Epithelial cell of proximal tubule (primary cell): ENCODE data around the gene CARS2. TPM values are rescaled to one million over a fixed set of nuclear protein-coding genes. Genes with fewer than 3 reads are reported as not detected.

Experiments
- DNase-seq: peaks from one replicate; pipeline ENCODE4 v3.0.0-alpha.2; 2011; ENCODE audit warnings: low read depth
- H3K4me3 ChIP-seq: 2 replicates; pipeline ENCODE4 v1.5.1; 2011; ENCODE audit warnings: low read depth, mild to moderate bottlenecking, low read length
- total RNA-seq: library from RNA; depleted of rRNA; stranded (reverse); fragments of >200 nt; gene quantifications from 2 replicates; pipeline ENCODE4 v1.2.3, GENCODE V29; 2015
- TF ChIP-seq, protein P1 (sequence below): conservative IDR thresholded peaks from 2 replicates; pipeline ENCODE4 v1.5.1; 2012; ENCODE audit warnings: low read depth, mild to moderate bottlenecking, low read length

Gene CARS2
- total RNA-seq, 1 donor from 2014 or later, result 28.5 TPM

DNA sequence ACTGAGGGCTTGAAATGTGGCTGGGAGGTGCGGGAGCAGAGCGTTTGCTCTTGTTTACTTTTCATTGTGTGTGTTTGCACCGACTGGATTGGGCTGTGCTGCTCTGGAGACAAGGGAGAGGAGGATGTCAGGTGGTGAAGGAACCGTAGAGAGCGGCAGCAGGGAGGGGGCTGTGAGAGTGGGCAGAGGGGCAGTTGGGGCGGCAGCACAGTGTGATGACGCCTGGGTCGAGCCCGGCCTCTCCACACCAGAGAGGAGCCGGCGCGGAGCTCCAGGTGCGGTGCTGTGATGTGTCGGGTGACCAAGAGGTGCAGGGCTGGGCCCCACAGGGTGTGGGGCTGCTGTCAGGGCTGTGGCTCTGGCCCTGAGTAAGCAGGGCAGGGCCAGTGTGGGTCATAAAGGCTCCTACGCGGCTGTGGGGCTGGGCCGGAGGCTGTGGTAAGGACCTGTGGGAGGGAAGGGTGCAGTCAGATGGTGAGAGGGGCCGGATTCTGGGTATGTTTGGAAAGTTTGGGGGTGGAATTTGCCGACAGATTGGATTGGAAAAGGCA is 80.1 kb downstream of the CARS2 start:
- no peak overlapping the region for H3K4me3 ChIP-seq

DNA sequence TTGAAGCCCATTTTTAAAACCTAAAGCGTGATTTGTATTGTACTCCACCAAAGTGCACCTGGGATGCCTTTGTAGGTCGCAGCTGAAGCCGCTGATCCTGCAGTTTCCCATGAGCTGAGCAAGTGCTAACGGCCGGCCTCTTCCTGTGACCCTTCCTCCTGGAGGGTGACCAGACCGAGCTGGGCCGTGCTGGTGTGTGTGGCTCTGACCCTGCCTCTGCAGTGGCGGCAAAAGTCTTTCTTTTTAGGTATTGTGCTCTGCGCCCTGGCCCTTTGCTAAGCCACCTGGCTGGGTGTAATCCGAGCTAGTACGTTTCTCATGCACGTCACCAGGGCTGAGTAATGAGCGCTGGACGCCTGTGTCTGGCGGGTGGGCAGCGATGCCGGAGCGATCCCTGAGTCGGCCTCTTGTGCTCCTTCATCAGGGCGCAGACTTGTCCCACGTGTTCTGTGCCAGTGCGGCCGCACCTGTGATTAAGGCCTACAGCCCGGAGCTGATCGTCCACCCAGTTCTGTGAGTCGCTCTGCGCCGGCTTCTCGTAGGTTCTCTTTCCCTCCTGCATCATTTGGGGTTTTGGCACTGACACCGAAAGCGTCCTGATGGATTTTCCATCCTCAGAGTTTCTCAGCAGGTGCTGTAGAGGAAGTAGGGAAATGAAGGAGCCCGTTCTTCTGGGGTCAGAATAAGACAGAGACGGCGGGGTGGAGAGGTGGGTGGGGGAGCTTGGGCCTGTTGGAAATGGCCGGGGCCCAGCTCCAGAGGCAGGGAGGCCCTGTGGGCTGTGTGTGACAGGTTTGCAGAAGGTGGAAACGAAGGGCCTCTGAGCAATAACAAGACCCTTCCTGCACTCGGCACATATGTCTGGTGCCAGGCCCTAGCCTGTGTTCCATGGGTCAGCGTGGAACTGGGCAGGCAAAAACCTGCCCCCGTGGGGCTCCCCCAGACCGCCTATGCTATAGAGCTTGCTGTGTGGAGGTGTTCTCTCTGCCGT is 80.9 kb downstream of the CARS2 start:
- no peak overlapping the region for H3K4me3 ChIP-seq
- TF ChIP-seq, protein P1, sequence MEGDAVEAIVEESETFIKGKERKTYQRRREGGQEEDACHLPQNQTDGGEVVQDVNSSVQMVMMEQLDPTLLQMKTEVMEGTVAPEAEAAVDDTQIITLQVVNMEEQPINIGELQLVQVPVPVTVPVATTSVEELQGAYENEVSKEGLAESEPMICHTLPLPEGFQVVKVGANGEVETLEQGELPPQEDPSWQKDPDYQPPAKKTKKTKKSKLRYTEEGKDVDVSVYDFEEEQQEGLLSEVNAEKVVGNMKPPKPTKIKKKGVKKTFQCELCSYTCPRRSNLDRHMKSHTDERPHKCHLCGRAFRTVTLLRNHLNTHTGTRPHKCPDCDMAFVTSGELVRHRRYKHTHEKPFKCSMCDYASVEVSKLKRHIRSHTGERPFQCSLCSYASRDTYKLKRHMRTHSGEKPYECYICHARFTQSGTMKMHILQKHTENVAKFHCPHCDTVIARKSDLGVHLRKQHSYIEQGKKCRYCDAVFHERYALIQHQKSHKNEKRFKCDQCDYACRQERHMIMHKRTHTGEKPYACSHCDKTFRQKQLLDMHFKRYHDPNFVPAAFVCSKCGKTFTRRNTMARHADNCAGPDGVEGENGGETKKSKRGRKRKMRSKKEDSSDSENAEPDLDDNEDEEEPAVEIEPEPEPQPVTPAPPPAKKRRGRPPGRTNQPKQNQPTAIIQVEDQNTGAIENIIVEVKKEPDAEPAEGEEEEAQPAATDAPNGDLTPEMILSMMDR, result no peak
- no peak for DNase-seq

More for the DNA sequence above, 80.1 kb downstream of the CARS2 start:
- DNase-seq, result no peak
- TF ChIP-seq, protein P1, result no peak

DNA sequence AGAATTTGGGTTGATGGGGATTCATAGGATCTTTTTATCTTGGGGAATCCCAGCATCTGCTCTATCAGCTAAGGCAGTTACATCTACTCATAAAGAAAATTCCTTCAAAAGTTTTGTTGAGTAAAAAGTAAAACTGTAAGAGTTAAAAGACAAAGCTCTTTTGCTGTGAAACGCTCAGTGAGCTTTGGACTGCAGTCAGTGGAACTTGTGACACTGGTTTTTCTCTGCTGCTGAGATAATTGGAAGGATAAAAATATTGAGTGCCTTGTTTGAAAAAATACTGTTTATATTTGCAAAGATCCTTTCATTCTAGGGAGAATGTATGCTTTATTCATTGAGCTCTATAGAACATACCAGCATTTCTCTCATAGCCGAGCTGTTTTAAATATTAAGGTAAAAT is 85.3 kb downstream of the CARS2 start:
- TF ChIP-seq, protein P1, result no peak
- no peak for DNase-seq
- H3K4me3 ChIP-seq, result no peak overlapping the region

DNA sequence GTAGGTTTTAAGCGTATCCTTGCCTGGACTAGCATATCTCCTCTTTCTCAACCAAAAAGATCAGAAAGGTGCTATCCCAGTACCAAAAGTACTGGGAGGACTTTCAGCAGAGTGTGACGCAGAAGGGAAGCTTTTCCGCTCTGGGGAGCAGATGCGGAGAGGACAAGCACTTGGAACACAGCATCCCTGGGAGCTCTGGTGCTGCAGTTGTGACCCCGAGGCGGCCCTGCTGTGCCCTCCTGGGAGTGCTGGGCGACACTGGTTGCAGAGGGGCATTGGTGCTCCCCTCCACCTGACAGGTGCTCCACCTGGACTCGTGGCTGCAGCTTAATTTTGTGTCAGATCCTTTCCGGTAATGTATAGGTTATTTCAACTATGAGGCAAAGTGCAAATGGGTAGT is 87.1 kb downstream of the CARS2 start:
- DNase-seq, result no peak
- TF ChIP-seq, protein P1, result no peak
- no peak overlapping the region for H3K4me3 ChIP-seq

DNA sequence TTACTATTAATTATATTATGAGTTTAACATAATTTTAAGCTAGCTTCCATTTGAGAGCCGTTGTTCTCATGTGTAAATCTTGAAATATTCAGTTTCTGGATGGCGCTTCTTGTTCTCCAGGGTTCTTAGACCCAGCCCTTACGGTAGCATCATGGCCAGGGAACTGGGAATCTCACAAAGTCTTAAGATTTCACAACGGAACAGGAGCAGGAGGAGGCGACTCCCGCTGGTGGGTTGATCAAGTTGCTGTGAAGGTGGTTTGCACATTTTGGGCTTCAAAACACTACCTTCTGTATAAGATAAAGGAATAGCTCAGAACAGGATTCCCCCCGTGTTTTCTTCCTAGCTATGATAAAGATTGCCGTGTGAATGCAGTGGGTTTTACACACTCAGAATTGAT is 87.7 kb downstream of the CARS2 start:
- DNase-seq, result no peak
- H3K4me3 ChIP-seq, result peak overlapping the region; percentile 12
- TF ChIP-seq, protein P1, result no peak

DNA sequence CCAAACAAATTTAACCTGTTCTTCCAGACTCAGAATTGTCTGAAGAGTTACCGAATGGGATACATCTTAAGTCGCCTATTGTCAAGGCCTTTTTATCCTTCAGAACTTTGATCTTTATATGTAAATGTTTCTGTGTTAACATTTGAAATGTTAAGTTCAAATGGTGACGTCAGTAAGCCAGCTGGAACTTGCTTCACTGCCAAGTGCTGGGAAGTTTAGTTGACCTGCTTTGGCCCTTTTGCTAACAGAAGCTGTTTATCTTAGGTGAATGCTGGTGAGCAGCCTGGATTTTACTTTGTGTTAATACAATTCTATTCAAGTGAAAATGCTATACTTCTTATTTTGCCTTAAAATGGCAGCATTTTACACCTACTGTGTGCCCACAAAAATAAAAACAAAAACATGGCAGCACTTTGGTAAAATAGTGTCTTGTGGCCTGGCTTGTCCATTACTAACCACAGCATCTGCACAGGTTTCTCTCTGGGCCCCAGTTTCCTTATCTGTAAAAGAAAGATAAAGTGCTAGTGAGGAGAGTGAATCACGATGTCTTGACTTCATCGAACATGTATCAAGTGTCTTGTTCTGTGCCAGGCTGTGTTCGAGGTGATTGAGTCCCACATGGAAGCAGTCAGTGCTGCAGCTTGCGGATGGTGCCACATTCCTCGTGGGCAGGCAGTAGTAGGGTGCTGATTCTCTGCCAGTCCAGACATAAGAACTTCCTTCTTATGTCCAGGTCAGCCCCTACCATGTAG is 88.4 kb downstream of the CARS2 start:
- H3K4me3 ChIP-seq, result peak overlapping the region; percentile 87
- peak; percentile 47 for DNase-seq
- TF ChIP-seq, protein P1, result no peak
